HEK293T (cell line): ENCODE measurements around the gene LRRTM4.

Experiments
- BHLHE40 ChIP-seq: fragments of 450-650 bp; IDR thresholded peaks from 2 replicates; pipeline ENCODE4 v1.6.1; 2016; ENCODE audit warnings: mild to moderate bottlenecking, moderate library complexity, borderline replicate concordance
- ELF4 ChIP-seq: fragments of 450-650 bp; IDR thresholded peaks from 2 replicates; pipeline ENCODE4 v1.6.1; 2017; ENCODE audit warnings: antibody characterized with exemption
- FOXA1 ChIP-seq: fragments of 450-650 bp; IDR thresholded peaks from 2 replicates; pipeline ENCODE4 v1.6.1; 2016; ENCODE audit warnings: mild to moderate bottlenecking
- LEF1 ChIP-seq: fragments of 450-650 bp; IDR thresholded peaks from 2 replicates; pipeline ENCODE4 v1.6.1; 2017; ENCODE audit warnings: mild to moderate bottlenecking, borderline replicate concordance
- TARDBP ChIP-seq: fragments of 450-650 bp; IDR thresholded peaks from 2 replicates; pipeline ENCODE4 v1.6.1; 2016

GRCh38 chr2:77064324-77064723 lies 457.9 kb downstream of the LRRTM4 start:
- TF ChIP-seq LEF1 (no peak), TARDBP (no peak), FOXA1 (no peak), BHLHE40 (no peak), ELF4 (no peak)
